ENCODE data around the gene SSR3.

DNA sequence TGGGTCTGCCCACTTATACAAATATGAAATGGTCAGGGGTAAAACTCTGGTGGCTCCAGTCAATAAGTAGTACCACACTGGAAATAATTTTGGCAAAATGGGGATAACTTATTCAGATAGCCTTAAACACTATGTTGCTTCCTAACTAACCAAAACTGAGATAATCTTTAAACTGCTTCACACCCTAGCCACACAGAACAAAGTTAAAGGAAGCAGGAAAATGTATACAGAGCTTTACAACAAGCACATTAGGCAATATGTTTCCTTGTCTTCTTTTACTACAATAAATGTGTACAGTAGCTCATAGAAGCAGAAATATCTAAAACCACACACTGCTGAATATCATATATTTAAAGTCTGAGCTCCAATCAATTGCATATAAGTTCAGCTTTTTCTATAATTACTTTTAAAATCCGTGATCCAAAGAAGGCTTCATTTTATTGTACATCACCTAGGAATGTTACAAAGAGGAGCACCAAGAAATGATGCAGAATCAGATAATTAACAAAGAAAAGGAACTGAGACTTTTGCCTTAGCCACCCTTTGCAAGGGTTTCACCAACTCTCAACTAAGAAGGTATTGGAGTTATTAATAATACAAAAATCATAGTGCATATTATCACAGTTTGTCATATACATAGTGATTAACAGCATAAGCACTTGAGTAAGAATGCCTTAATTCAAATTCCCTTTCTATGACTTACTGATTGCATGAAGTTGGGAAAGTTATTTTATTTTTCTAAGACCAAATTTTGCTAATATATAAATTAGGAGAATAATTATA is 9.2 kb upstream of the SSR3 start:
- TF ChIP-seq, protein P1, sequence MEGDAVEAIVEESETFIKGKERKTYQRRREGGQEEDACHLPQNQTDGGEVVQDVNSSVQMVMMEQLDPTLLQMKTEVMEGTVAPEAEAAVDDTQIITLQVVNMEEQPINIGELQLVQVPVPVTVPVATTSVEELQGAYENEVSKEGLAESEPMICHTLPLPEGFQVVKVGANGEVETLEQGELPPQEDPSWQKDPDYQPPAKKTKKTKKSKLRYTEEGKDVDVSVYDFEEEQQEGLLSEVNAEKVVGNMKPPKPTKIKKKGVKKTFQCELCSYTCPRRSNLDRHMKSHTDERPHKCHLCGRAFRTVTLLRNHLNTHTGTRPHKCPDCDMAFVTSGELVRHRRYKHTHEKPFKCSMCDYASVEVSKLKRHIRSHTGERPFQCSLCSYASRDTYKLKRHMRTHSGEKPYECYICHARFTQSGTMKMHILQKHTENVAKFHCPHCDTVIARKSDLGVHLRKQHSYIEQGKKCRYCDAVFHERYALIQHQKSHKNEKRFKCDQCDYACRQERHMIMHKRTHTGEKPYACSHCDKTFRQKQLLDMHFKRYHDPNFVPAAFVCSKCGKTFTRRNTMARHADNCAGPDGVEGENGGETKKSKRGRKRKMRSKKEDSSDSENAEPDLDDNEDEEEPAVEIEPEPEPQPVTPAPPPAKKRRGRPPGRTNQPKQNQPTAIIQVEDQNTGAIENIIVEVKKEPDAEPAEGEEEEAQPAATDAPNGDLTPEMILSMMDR (IDR thresholded peaks at IDR 0.05) = no peak
- TF ChIP-seq POLR2A (IDR thresholded peaks at IDR 0.05) (no peak), POLR2AphosphoS5 (IDR thresholded peaks at IDR 0.05) (no peak)

Data from gastroesophageal sphincter (tissue), 3 donors.